GM12878 (cell line): ENCODE data around the gene MEOX1. TPM values are rescaled to one million over a fixed set of nuclear protein-coding genes. Genes with fewer than 3 reads are reported as not detected.

Experiments
- ATAC-seq: fragments of 200-7000 bp; cut with Tn5 transposase; 3 replicates; pipeline ENCODE4 v1.9.1; 2020; ENCODE audit warnings: mild to moderate bottlenecking, moderate library complexity
- BruUV-seq: library from RNA; stranded (reverse); fragments of 400-500 nt; replicated peaks from 2 replicates; lab custom pipeline; 2021; lab: Mats Ljungman, UMichigan
- CTCF ChIA-PET: fragments of 300-600 bp; sonication (Branson Sonifier 250); formaldehyde crosslinking; extraction: SDS; loops from one replicate; lab custom pipeline; 2021; ENCODE audit warnings: inconsistent platforms; lab: Yijun Ruan, JAX
- POLR2A ChIA-PET: fragments of 350-600 bp; formaldehyde crosslinking; extraction: SDS; loops from one replicate; lab custom pipeline; 2021; ENCODE audit warnings: inconsistent platforms; lab: Charles Lee
- RAD21 ChIA-PET: fragments of 300-600 bp; sonication (Branson Sonifier 250); formaldehyde crosslinking; loops from one replicate; lab custom pipeline; 2023; ENCODE audit warnings: antibody characterized with exemption; ENCODE audit not compliant: unreplicated experiment; lab: Charles Lee
- SMC1A ChIA-PET: fragments of 300-600 bp; sonication (Branson Sonifier 250); formaldehyde crosslinking; loops from one replicate; lab custom pipeline; 2023; ENCODE audit not compliant: unreplicated experiment, uncharacterized antibody; lab: Charles Lee
- DNase-seq: peaks from one replicate; pipeline ENCODE4 v3.0.0-alpha.2; 2011; ENCODE audit warnings: low read depth, low spot score
- FAIRE-seq: peaks from 3 replicates; lab custom pipeline; 2011; peaks lifted over from hg19 to GRCh38; lab: Jason Lieb, UNC
- H2AFZ ChIP-seq: 2 replicates; pipeline ENCODE4 v1.6.0; 2011; ENCODE audit warnings: low read depth, low read length, control low read depth; ENCODE audit not compliant: control insufficient read depth
- H3K27ac ChIP-seq: 2 replicates; pipeline ENCODE4 v1.5.1; 2011; ENCODE audit warnings: control low read depth; ENCODE audit not compliant: control insufficient read depth, insufficient read depth
- H3K27me3 ChIP-seq, 2 experiments: replicated peaks in 1 of 2; 2 replicates each; pipeline versions ENCODE4 v1.6.0 to v1.6.1; 2011; ENCODE audit warnings: low read length in 1 of 2; ENCODE audit not compliant: control insufficient read depth in 2 of 2, insufficient read depth in 2 of 2
- H3K36me3 ChIP-seq, 2 experiments: 2 replicates each; pipeline ENCODE4 v1.5.1; 2011; ENCODE audit warnings: low read length in 1 of 2; ENCODE audit not compliant: control insufficient read depth in 2 of 2, insufficient read depth in 2 of 2
- H3K4me1 ChIP-seq: 2 replicates; pipeline ENCODE4 v1.6.1; 2011; ENCODE audit warnings: mild to moderate bottlenecking, low read length, moderate library complexity, mixed read lengths; ENCODE audit not compliant: control insufficient read depth, insufficient read depth
- H3K4me2 ChIP-seq: 2 replicates; pipeline ENCODE4 v1.6.0; 2011; ENCODE audit warnings: control low read depth; ENCODE audit not compliant: control insufficient read depth, insufficient read depth
- H3K4me3 ChIP-seq: fragments of 200-600 bp; sonication (generic); 2 replicates; pipeline ENCODE4 v1.5.1; 2016
- H3K79me2 ChIP-seq: 2 replicates; pipeline ENCODE4 v1.6.0; 2011; ENCODE audit warnings: low read length; ENCODE audit not compliant: control insufficient read depth, insufficient read depth
- H3K9ac ChIP-seq: 2 replicates; pipeline ENCODE4 v1.8.0; 2011; ENCODE audit warnings: low read length, control low read depth, mixed read lengths; ENCODE audit not compliant: control insufficient read depth, insufficient read depth
- H3K9me3 ChIP-seq: replicated peaks from 3 replicates; pipeline ENCODE4 v1.5.1; 2011; ENCODE audit warnings: mild to moderate bottlenecking, low read length; ENCODE audit not compliant: control insufficient read depth, insufficient read depth
- H4K20me1 ChIP-seq: 2 replicates; pipeline ENCODE4 v1.6.0; 2011; ENCODE audit not compliant: control insufficient read depth, insufficient read depth
- BCL11A ChIP-seq: IDR thresholded peaks from 2 replicates; pipeline ENCODE4 v1.6.1; 2011; ENCODE audit warnings: low read depth, low read length
- NKRF ChIP-seq: fragments of 450-650 bp; conservative IDR thresholded peaks from 2 replicates; pipeline ENCODE4 v1.6.1; 2017; ENCODE audit warnings: mild to moderate bottlenecking, moderate library complexity
- PAX5 ChIP-seq: IDR thresholded peaks from 2 replicates; pipeline ENCODE4 v1.6.1; 2011; ENCODE audit warnings: low read depth, low read length, borderline replicate concordance
- RAD21 ChIP-seq: IDR thresholded peaks from 2 replicates; pipeline ENCODE4 v1.6.1; 2011; ENCODE audit warnings: mild to moderate bottlenecking, low read depth, low read length, moderate library complexity; ENCODE audit not compliant: insufficient read depth
- RELB ChIP-seq: fragments of 450-650 bp; IDR thresholded peaks from 2 replicates; pipeline ENCODE4 v1.6.1; 2017; ENCODE audit warnings: low read depth, mild to moderate bottlenecking, moderate library complexity
- TBL1XR1 ChIP-seq: IDR thresholded peaks from 2 replicates; pipeline ENCODE4 v1.6.1; 2012; ENCODE audit warnings: low read depth, low read length, improper control_type of control experiment
- TCF7 ChIP-seq: IDR thresholded peaks from 2 replicates; pipeline ENCODE4 v1.6.1; 2014; ENCODE audit warnings: antibody characterized with exemption, borderline replicate concordance
- ZBTB4 ChIP-seq: fragments of 450-650 bp; formaldehyde crosslinking; IDR thresholded peaks from 2 replicates; pipeline ENCODE4 v1.4.0; 2022; ENCODE audit warnings: mild to moderate bottlenecking, moderate library complexity
- WGBS: methylation state at CpG from one replicate; pipeline ENCODE4 v1.1.6; 2016; ENCODE audit warnings: low lambda C conversion rate; ENCODE audit not compliant: insufficient replicate concordance, insufficient coverage; ENCODE audit errors: missing lambda C conversion rate; 5-methylcytosine and 5-hydroxymethylcytosine counted together
- in situ Hi-C: fragments of 300-500 bp; cut with MboI; formaldehyde crosslinking; loops from 9 replicates; pipeline ENCODE4 v1.14.3; 2018; ENCODE audit warnings: mixed read lengths
- intact Hi-C: fragments of 100-400 bp; cut with micrococcal nuclease; formaldehyde crosslinking; loops from one replicate; pipeline ENCODE4 v1.14.2; 2022; ENCODE audit not compliant: unreplicated experiment
- polyA plus RNA-seq, 11 experiments: library from polyadenylated mRNA; depleted of rRNA in 4 of 11; unstranded in 6 of 11; stranded (reverse) in 5 of 11; fragments of >200 nt; fragmentation: Nextera tagmentation in 4 of 11; fragmentation: Illumina TruSeq in 1 of 11; extraction: Ambion mirVana in 4 of 11; extraction: Trizol in 1 of 11; gene quantifications; 1 replicate in 1 of 11; 2 replicates in 10 of 11; pipeline versions ENCODE4 v1.2.1 to v1.2.3, GENCODE V29; 2011 to 2016; ENCODE audit warnings: inconsistent platforms in 2 of 11, missing spikeins in 2 of 11, low read depth in 1 of 11
- total RNA-seq, 4 experiments: library from RNA; depleted of rRNA in 3 of 4; stranded (reverse); fragments of >200 nt in 3 of 4; fragmentation: Illumina TruSeq in 1 of 4; extraction: Trizol in 1 of 4; gene quantifications; 2 replicates each; pipeline versions ENCODE4 v1.2.1 to v1.2.3, GENCODE V29; 2013 to 2021

The MEOX1 gene
- total and polyA plus RNA-seq, 10 of the 15 experiments (the other 5 are each of a cell fraction or from before 2014, with no cell fraction given) = 0.19 to 9.4 (median 0.46) TPM

- TF ChIP-seq RELB (peak; percentile 23; the same call in 1 of the 2 replicates), NKRF (0 out of 2 replicates have a peak, but pooled peaks have one; percentile 23)
These were observed 767 bp downstream of the MEOX1 start (continued) for GRCh38 chr17:43660816-43661493.

- in situ Hi-C loops = loop anchor here (25.0 kb wide), 1 partner anchor 448 kb away; the partner anchor contains the start of gene TMEM106A
- Histone ChIP-seq H3K79me2 (peaks cover 19% of the 10 kb centered on the region), H2AFZ (no peak overlapping the region), H3K27ac (peak overlapping the region; percentile 69), H3K9me3 (no peaks in the 10 kb centered on the region), H3K27me3 (no peaks in the 10 kb centered on the region), H4K20me1 (no peaks in the 10 kb centered on the region), H3K4me2 (peak overlapping the region; percentile 81)
- ChIA-PET CTCF (interaction anchor here (0.7 to 5.5 kb wide), 6 partner anchors 12 to 176 kb away, joined by 3 to 55 read pairs (median 4); partner anchors contain the start of gene DHX8), SMC1A (interaction anchor here (1.2 to 9.4 kb wide), 6 partner anchors 10 to 86 kb away, joined by 3 to 98 read pairs (median 6); no protein-coding TSS in a partner anchor)
- no TSS peak for BruUV-seq
- DNase-seq (no peak), FAIRE-seq (no peak)
- intact Hi-C loops = no loop called here
- TF ChIP-seq RAD21 (no peak), PAX5 (0 out of 2 replicates have a peak, but pooled peaks have one; percentile 13), TCF7 (no peak), TBL1XR1 (no peak), ZBTB4 (CRISPR knock-in tag) (no peak), BCL11A (no peak)
- TF ChIP-seq, all 136 proteins: peak for 1
- Histone ChIP-seq H3K9ac (peak overlapping the region; percentile 72), H3K4me1 (peaks cover 24% of the 10 kb centered on the region), H3K4me3 (peak overlapping the region; percentile 69), H3K36me3 (no peaks in the 10 kb centered on the region)
- ChIA-PET RAD21 (interaction anchor here (5.4 to 8.4 kb wide), 2 partner anchors 12 to 83 kb away, joined by 41 to 77 read pairs; no protein-coding TSS in a partner anchor), POLR2A (interaction anchor here (1.1 to 1.8 kb wide), 6 partner anchors 10 to 113 kb away, joined by 3 to 7 read pairs (median 3); partner anchors contain the start of gene ETV4)
- ATAC-seq = no peak
- 60% methylated on average over 11 of the region's 11 CpGs for WGBS
These were observed 1.7 kb downstream of the MEOX1 start for GRCh38 chr17:43659823-43660617.
